Neural cell (in vitro differentiated cells): ENCODE results near the gene REXO1. TPM values are rescaled to one million over a fixed set of nuclear protein-coding genes. Genes with fewer than 3 reads are reported as not detected.

ENCODE experiments used
- H2AFZ ChIP-seq: fragments of 200-600, 300-800 bp; sonication (generic), shearing (Covaris generic); 2 replicates; pipeline ENCODE4 v1.6.0; 2014; ENCODE audit warnings: low read depth, mild to moderate bottlenecking, antibody characterized with exemption, low read length, moderate library complexity
- H3F3A ChIP-seq: fragments of 200-600 bp; shearing (Covaris generic); 2 replicates; pipeline ENCODE4 v1.6.1; 2016; ENCODE audit warnings: mild to moderate bottlenecking, moderate library complexity, mixed read lengths, antibody characterized with exemption, low read length; ENCODE audit not compliant: insufficient read depth, poor library complexity, severe bottlenecking
- H3K27ac ChIP-seq: fragments of 200-600, 300-800 bp; sonication (generic), shearing (Covaris generic); 2 replicates; pipeline ENCODE4 v1.5.1; 2014; ENCODE audit warnings: mild to moderate bottlenecking, low read length, moderate library complexity
- H3K27me3 ChIP-seq: fragments of 300-800, 200-600 bp; sonication (generic), shearing (Covaris generic); 2 replicates; pipeline ENCODE4 v1.6.0; 2014; ENCODE audit warnings: mild to moderate bottlenecking, low read depth, low read length, moderate library complexity; ENCODE audit not compliant: insufficient read depth
- H3K36me3 ChIP-seq: fragments of 300-800, 200-600 bp; sonication (generic), shearing (Covaris generic); 2 replicates; pipeline ENCODE4 v1.5.1; 2014; ENCODE audit warnings: mild to moderate bottlenecking, antibody characterized with exemption, low read length, moderate library complexity; ENCODE audit not compliant: insufficient read depth
- H3K4me2 ChIP-seq: fragments of 300-800, 200-600 bp; sonication (generic), shearing (Covaris generic); 2 replicates; pipeline ENCODE4 v1.6.0; 2014; ENCODE audit warnings: mild to moderate bottlenecking, low read length
- H3K4me3 ChIP-seq: fragments of 300-800, 200-600 bp; sonication (generic), shearing (Covaris generic); 2 replicates; pipeline ENCODE4 v1.5.1; 2014; ENCODE audit warnings: mild to moderate bottlenecking, low read length, moderate library complexity
- H3K79me2 ChIP-seq: fragments of 200-600 bp; shearing (Covaris generic); replicated peaks from 2 replicates; pipeline ENCODE4 v1.6.0; 2014; ENCODE audit warnings: mild to moderate bottlenecking, low read length, moderate library complexity; ENCODE audit not compliant: insufficient read depth
- H3K9ac ChIP-seq: fragments of 300-800, 200-600 bp; sonication (generic), shearing (Covaris generic); 2 replicates; pipeline ENCODE4 v1.6.1; 2016; ENCODE audit warnings: mild to moderate bottlenecking, low read length, mixed read lengths
- H3K9me2 ChIP-seq: fragments of 200-600 bp; shearing (Covaris generic); 2 replicates; pipeline ENCODE4 v1.6.1; 2016; ENCODE audit warnings: mild to moderate bottlenecking, low read length, mixed read lengths; ENCODE audit not compliant: insufficient read depth
- H3K9me3 ChIP-seq: fragments of 200-600, 300-800 bp; sonication (generic), shearing (Covaris generic); 2 replicates; pipeline ENCODE4 v1.6.1; 2016; ENCODE audit warnings: mild to moderate bottlenecking, mixed run types, low read length, moderate library complexity, mixed read lengths
- H4K20me1 ChIP-seq: fragments of 200-600 bp; shearing (Covaris generic); 2 replicates; pipeline ENCODE4 v1.6.1; 2016; ENCODE audit warnings: mild to moderate bottlenecking, mixed run types; ENCODE audit not compliant: insufficient read depth
- CTCF ChIP-seq: fragments of 450-650 bp; IDR thresholded peaks from 2 replicates; pipeline ENCODE4 v1.5.1; 2014; ENCODE audit warnings: antibody characterized with exemption, mild to moderate bottlenecking, moderate library complexity; ENCODE audit not compliant: poor library complexity, severe bottlenecking
- EP300 ChIP-seq: fragments of 450-650 bp; conservative IDR thresholded peaks from 2 replicates; pipeline ENCODE4 v1.6.1; 2014; ENCODE audit warnings: antibody characterized with exemption, mild to moderate bottlenecking, moderate library complexity; ENCODE audit not compliant: poor library complexity, severe bottlenecking
- EZH2 ChIP-seq: fragments of 200-600, 300-800 bp; shearing (Covaris generic), sonication (generic); IDR thresholded peaks from 2 replicates; pipeline ENCODE4 v1.6.1; 2014; ENCODE audit warnings: antibody characterized with exemption, low read length, borderline replicate concordance, mild to moderate bottlenecking; ENCODE audit not compliant: insufficient read depth, poor library complexity, severe bottlenecking
- MXI1 ChIP-seq: fragments of 450-650 bp; conservative IDR thresholded peaks from 2 replicates; pipeline ENCODE4 v1.6.1; 2014; ENCODE audit warnings: antibody characterized with exemption, mild to moderate bottlenecking; ENCODE audit not compliant: poor library complexity, severe bottlenecking
- POLR2AphosphoS5 ChIP-seq: IDR thresholded peaks from 2 replicates; pipeline ENCODE4 v1.6.1; 2012
- RAD21 ChIP-seq: fragments of 450-650 bp; conservative IDR thresholded peaks from 2 replicates; pipeline ENCODE4 v1.6.1; 2014; ENCODE audit warnings: antibody characterized with exemption, mild to moderate bottlenecking, moderate library complexity
- REST ChIP-seq: IDR thresholded peaks from 2 replicates; pipeline ENCODE4 v1.6.1; 2012; ENCODE audit warnings: borderline replicate concordance
- SMC3 ChIP-seq: fragments of 450-650 bp; conservative IDR thresholded peaks from 2 replicates; pipeline ENCODE4 v1.6.1; 2014; ENCODE audit warnings: antibody characterized with exemption, mild to moderate bottlenecking, moderate library complexity; ENCODE audit not compliant: poor library complexity
- TAF1 ChIP-seq: IDR thresholded peaks from 2 replicates; pipeline ENCODE4 v1.6.1; 2012; ENCODE audit warnings: low read depth
- polyA plus RNA-seq: library from polyadenylated mRNA; depleted of rRNA; stranded (reverse); fragments of >200 nt; gene quantifications from 2 replicates; pipeline ENCODE4 v1.2.3, GENCODE V29; 2014

REXO1 gene
- polyA plus RNA-seq, 1 donor from 2014 or later = 9.2 TPM

GRCh38 chr19:1826557-1827521 is 21.4 kb downstream of the REXO1 start:
- Histone ChIP-seq H3K27me3 (no peaks in the 10 kb centered on the region), H3K36me3 (no peaks in the 10 kb centered on the region), H3K4me2 (no peak overlapping the region), H3F3A (no peaks in the 10 kb centered on the region), H3K27ac (no peak overlapping the region), H3K4me3 (no peak overlapping the region), H3K9me3 (no peaks in the 10 kb centered on the region), H3K9ac (no peak overlapping the region), H2AFZ (no peak overlapping the region), H3K79me2 (no peaks in the 10 kb centered on the region), H3K9me2 (no peaks in the 10 kb centered on the region), H4K20me1 (no peaks in the 10 kb centered on the region)
- TF ChIP-seq MXI1 (no peak), CTCF (no peak), TAF1 (no peak), EZH2 (no peak), REST (no peak), SMC3 (no peak), EP300 (no peak), RAD21 (no peak), POLR2AphosphoS5 (no peak)

- TF ChIP-seq MXI1 (peak; percentile 44), REST (no peak), CTCF (peak; percentile 95), SMC3 (peak; percentile 91), RAD21 (peak; percentile 89)
- no peak overlapping the region for H3K9ac ChIP-seq
- H3K27me3 ChIP-seq = no peaks in the 10 kb centered on the region
- H3K36me3 ChIP-seq = no peaks in the 10 kb centered on the region
- no peak overlapping the region for H2AFZ ChIP-seq
- no peak overlapping the region for H3K27ac ChIP-seq
- no peak overlapping the region for H3K4me3 ChIP-seq
- H3K4me2 ChIP-seq = no peak overlapping the region
- no peaks in the 10 kb centered on the region for H4K20me1 ChIP-seq
- no peaks in the 10 kb centered on the region for H3K79me2 ChIP-seq
- no peaks in the 10 kb centered on the region for H3K9me2 ChIP-seq
- no peaks in the 10 kb centered on the region for H3F3A ChIP-seq
- no peaks in the 10 kb centered on the region for H3K9me3 ChIP-seq
Measured at GRCh38 chr19:1825909-1826556, 22.2 kb downstream of the REXO1 start.
